Sigmoid colon (tissue), 4 donors: ENCODE data around the gene ITPR1.

Experiments used
- EP300 ChIP-seq, 4 donors: sonication (generic); formaldehyde crosslinking; IDR thresholded peaks; one replicate each; pipeline ENCODE4 v1.6.1; 2017; ENCODE audit warnings: antibody characterized with exemption in 4 of 4
- POLR2A ChIP-seq, 2 donors: fragments of 450-650 bp; IDR thresholded peaks; one replicate each; pipeline ENCODE4 v1.6.1; 2016; ENCODE audit warnings: antibody characterized with exemption in 2 of 2, mild to moderate bottlenecking in 2 of 2, moderate library complexity in 2 of 2
- TF ChIP-seq, protein P1 (sequence below), 4 experiments: fragments of 450-650 bp in 3 of 4; fragments of 200-600 bp in 1 of 4; IDR thresholded peaks; one replicate each; pipeline ENCODE4 v1.5.1; 2016 to 2019; ENCODE audit warnings: antibody characterized with exemption in 4 of 4, mild to moderate bottlenecking in 3 of 4, moderate library complexity in 2 of 4

DNA sequence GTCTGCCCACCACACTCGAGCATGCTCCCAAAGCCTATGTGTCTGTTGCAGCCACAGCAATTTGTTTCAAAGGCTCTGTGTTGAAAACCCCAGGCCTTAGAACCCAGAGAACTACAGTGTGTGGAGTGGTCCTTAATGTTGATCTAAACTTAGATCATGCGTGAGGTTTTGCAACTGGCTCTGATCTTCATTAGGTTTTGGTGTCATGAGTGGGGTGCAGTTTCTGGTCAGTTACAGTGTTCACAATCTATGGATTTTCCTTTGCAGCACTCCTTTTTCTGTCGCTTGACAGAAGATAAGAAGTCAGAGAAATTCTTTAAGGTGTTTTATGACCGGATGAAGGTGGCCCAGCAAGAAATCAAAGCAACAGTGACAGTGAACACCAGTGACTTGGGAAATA is 273.1 kb downstream of the ITPR1 start:
- TF ChIP-seq, protein P1, sequence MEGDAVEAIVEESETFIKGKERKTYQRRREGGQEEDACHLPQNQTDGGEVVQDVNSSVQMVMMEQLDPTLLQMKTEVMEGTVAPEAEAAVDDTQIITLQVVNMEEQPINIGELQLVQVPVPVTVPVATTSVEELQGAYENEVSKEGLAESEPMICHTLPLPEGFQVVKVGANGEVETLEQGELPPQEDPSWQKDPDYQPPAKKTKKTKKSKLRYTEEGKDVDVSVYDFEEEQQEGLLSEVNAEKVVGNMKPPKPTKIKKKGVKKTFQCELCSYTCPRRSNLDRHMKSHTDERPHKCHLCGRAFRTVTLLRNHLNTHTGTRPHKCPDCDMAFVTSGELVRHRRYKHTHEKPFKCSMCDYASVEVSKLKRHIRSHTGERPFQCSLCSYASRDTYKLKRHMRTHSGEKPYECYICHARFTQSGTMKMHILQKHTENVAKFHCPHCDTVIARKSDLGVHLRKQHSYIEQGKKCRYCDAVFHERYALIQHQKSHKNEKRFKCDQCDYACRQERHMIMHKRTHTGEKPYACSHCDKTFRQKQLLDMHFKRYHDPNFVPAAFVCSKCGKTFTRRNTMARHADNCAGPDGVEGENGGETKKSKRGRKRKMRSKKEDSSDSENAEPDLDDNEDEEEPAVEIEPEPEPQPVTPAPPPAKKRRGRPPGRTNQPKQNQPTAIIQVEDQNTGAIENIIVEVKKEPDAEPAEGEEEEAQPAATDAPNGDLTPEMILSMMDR (IDR thresholded peaks at IDR 0.05), result no peak
- TF ChIP-seq EP300 (IDR thresholded peaks at IDR 0.05), result no peak
- no peak for TF ChIP-seq POLR2A (IDR thresholded peaks at IDR 0.05)
